Activated CD4-positive, alpha-beta T cell treated with anti-CD3 and anti-CD28 coated beads, Interleukin-2, amount 50 U/mL, for 1 hour (primary cell): ENCODE results near the gene ST6GALNAC4.
A peak's percentile ranks its signal among the peaks of the same experiment; 100 is the strongest.
"Not testable (repeated sequence)": the region's sequence is repeated elsewhere in the genome, so short reads cannot be mapped to it uniquely, and the experiment has no call there.

Experiments
- DNase-seq: peaks from one replicate; pipeline ENCODE4 v3.0.0-alpha.2; 2020

The ST6GALNAC4 gene

DNA sequence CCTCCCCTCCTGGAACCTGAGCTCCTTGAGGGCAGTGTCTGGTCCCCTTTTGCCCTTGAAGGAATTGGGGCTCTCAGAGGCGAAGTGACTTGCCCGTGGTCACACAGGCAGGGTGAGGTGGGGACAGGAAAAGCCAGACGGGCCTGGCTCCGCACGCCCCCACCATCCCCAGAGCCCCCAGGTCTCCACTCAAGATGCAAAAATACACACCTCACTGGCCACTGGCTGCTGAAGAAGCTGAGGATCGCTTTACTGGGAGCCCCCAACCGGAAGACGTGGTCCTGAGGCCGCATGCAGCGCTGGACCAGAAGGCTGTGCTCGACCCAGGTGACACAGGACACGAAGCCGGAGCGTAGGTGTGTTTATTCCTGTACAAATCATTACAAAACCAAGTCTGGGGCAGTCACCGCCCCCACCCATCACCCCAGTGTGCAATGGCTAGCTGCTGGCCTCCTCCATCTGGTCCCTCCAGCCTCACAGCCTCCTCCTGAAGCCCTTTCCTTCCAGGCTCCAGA lies 31.8 kb downstream of the ST6GALNAC4 start:
- no peak for DNase-seq

DNA sequence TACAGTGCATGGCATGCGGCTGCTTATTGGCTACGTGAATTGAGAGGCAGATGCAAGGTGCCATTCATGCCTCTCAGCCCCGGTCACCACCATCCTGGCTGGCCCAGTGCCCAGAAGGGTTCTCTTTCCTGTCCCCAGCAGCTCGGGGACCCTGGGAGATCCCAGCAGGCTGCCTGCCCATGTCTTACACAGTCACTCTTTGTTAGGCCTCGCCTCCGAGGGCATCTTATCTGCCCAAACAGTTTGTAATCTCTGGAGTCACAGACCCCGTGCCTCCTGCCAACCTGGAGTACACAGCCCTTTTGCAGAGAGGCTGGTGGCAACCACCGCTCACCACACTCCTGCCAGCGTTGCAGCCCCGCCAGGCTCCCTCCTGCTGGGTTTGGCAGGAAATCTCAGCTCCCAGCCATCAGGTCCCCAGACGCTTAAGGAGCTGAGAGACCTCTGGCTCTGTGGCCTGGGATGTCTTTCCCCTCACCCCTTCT lies 32.4 kb downstream of the ST6GALNAC4 start:
- no peak for DNase-seq

DNA sequence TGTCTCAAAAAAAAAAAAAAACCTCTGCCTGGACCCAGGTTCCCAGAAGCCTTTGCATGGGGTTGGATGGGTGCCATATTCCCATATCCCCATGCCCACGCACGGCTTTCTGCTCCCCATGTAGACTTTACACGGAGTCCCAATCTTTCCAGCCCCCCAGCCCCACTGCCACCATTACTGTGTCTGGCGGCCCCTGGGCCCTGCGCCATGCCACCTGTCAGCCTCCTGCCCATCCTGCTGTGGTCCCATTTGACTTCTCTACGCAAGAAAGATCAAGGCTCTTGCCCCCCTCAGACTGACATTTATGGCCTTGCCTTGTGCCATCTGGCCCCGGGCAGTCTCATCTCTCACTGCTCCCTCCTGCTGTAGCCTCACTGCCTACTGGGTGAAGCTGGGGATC lies 32.9 kb downstream of the ST6GALNAC4 start:
- DNase-seq = no peak

DNA sequence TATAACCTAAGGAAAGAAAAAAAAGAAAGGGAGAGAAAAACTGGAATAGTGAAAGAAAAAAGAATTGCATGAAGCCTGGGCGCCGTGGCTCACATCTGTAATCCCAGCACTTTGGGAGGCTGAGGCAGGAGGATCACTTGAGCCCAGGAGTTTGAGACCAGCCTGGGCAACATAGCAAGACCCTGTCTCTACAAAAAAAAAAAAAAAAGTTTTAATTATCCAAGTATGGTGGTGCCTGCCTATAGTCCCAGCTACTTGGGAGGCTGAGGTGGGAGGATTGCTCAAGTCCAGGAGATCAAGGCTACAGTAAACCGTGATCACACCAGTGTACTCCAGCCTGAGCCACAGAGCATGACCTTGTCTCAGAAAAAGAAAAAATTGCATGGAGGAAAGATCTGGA lies 35.1 kb downstream of the ST6GALNAC4 start:
- not testable (repeated sequence) for DNase-seq

DNA sequence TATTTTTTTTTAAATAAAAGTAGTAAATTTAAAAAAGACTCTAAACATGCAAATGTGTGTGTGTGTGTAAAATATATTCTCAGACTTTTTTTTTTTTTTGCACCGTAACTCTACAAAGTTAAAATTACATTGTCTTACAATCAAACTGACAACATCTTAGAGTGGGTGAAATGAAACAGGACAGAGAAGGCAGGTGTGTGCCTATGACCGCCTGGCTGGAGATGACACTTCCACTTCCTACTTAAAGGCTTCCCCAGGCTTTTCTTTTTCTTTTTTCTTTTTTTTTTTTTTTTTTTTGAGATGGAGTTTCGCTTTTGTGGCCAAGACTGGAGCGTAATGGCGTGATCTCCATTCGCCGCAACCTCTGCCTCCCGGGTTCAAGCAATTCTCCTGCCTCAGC lies 36.7 kb downstream of the ST6GALNAC4 start:
- DNase-seq = no peak

DNA sequence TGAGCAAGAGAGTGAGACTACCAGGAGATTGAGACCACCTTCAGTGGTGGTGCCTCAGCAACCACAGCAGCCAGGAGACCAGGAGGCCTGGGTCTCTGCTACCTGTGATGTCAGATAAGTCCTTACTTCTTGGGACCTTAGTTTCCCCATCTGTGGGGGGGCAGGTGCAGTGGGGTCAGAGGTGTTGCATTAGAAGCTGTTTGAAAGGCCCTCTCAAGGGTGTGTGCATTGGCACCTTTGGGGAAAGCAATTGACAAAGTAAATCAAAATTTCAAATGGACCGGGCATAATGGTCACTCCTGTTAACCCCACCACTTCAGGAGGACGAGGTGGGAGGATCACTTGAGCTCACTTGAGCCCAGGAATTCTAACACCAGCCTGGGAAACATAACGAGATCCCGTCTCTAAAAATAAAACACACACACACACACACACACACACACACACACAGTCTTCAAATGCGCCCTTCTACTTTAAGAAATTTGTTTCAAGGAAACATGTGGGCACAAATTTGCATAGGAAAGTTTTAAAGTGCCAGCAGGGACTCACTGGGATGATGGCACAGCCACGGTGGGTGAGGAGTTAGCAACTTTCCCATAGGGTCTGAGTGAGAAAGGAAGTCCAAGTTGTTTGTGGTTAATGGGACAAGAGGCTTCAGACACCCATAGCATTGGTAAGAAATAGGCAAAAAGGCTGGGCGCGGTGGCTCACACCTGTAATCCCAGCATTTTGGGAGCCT lies 38.0 kb downstream of the ST6GALNAC4 start:
- no peak for DNase-seq

DNA sequence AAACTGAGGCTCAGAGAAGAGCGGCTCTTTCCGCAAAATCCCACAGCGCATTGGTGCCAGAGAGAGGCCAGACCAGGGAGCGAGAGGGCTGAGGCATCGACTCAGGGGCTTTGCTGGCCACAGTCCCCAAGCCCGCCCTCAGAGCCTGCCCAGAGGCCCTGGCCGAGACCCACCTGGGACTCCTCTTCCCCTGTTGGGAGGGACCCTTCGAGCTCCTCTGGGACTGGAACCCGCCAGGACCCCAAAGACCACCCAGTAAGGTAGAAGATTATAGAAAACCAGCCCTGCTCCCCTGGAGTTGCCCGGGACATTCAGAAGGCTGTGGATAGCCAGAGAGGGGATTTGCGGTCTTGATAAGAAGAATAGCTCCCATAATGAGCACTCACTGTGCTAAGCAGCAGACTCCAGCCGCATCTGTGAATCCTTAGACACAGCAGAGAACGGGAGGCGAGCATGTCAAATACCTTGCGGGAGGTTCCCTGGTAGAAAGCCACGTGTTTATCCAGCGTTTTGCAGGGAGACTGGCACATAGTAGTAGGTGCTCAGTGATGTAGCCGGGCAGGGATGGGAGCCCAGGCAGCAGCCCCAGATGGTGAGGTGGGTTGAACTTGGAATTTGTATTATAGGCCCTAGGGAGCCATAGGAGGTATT lies 38.7 kb downstream of the ST6GALNAC4 start:
- no peak for DNase-seq

DNA sequence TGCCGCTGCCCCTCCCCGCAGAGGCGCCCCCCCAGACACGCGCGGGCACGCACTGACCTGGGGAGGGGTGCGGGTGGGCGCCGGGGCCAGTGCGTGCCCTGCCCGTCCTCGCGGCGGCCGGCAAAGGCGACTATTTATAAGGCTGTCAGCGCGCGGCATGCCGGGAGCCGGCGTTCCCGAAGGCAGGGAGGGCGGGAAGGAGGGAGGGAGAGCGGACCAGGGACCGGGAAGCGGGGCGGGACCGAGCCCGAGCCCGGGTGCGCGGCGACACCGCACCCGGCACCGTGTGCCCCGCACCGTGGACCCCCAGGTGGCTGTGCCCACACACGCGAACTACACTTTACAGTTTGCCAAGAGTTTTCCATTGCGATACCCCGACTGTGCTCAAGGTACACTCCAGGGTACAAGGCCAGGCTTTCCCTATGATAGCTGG lies 39.3 kb downstream of the ST6GALNAC4 start, which contains the start of gene AK1:
AK1 (minus strand) TSS at position 110 of the 433 bp plus-strand sequence. CDS start 3,058 bp downstream, outside the sequence.
- no peak for DNase-seq

DNA sequence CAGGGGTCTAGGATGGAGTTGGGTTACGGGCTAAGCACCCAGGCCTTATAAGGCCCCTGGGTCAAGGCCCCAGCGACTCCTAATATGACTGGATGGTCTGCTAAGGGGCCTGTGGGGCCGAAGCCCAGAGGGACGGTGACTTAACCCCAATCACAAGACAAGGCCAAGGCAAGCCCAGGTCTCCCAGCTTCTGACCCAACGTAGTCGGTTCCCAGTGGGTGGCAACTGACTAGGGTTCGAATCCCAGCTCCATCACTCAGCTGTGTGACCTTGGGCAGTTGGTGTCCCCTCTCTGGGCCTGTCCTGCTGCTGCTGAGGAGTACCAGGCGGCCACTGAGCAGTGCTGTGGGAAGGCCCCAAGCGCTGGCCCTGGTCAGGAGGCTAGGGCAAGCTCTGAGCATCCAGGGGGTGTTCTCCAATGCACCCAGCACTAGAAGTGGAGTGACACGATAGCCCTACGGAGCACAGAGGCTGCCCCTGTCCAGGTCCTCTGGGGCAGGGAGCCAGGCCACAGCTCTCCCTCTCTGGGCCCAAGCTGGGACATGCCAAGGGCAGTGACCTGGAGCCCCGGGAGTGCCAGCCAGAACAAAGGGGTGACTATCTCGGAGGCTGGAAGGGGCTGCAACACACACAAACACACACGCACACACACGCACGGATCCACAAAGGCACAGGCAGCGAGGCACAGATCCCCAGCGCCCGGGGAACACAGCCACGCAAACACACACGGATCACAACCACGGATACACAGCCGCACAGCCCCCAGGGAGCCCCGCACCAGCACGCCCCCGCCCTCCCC lies 39.9 kb downstream of the ST6GALNAC4 start:
- DNase-seq = no peak

DNA sequence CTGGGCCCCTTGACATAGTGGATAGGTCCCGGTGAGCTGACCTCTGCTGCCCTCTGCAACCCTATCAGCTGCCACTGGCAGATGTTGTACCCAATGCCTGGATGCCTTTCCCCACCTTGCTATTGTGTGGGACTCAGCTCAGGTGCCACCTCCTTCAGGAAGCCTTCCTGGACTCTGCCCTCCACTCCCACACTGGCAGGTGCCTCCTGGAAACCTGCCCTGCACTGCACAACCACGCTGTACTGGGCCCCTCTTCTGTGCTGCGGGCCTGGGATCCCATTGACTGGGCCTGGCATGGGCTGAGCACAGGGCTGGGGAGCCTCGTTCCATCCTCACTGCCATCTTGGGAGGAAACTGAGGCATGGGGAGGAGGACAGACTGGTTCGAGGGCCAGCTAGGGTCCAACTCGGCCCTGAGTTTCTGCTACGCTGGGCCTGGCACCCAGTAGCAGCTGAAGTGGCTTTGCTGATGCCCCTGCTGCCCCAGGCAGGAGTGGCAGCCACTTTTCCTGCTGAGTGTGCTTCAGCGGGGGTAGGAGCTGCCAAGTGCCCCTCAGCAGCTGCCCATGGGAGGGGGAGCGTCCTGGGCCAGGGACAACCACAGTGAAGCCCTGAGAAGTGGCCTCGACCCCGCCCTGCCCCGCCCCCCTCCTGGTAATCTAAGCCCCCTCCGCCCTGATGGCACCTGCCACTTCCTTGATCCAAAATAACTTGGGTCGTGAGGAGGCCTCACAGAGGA lies 40.6 kb downstream of the ST6GALNAC4 start:
- DNase-seq = no peak

DNA sequence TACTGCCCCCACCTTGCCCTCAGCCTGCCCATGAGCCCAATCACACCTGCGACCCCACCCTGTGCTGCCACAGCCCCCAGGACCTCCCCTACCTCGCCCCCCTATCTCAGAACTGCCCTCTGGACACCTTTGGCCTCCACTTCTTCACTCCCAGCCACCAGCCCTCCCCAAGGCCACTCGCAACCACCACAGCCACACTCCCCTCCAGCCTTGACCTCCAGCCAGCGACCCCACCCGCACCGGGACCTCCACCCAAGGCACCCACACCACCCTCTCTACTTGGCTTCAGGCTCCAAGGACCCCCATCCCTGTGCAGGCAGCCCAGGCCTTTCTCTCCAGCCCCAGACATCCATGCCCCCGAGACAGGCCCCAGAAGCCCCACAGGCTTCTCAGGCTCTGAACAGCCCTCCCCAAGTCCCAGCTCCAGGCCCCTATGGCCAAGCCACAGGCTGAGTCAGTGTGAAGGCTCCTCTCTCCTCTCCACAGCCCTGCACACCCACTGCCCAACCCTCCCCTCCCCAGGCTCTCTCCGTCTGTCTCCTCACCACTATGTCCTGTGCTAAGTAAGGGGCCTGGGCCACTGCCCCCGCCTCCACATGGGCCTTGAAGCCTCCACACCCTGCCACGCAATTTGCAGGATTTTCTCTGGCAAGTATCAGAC lies 41.4 kb downstream of the ST6GALNAC4 start:
- no peak for DNase-seq

DNA sequence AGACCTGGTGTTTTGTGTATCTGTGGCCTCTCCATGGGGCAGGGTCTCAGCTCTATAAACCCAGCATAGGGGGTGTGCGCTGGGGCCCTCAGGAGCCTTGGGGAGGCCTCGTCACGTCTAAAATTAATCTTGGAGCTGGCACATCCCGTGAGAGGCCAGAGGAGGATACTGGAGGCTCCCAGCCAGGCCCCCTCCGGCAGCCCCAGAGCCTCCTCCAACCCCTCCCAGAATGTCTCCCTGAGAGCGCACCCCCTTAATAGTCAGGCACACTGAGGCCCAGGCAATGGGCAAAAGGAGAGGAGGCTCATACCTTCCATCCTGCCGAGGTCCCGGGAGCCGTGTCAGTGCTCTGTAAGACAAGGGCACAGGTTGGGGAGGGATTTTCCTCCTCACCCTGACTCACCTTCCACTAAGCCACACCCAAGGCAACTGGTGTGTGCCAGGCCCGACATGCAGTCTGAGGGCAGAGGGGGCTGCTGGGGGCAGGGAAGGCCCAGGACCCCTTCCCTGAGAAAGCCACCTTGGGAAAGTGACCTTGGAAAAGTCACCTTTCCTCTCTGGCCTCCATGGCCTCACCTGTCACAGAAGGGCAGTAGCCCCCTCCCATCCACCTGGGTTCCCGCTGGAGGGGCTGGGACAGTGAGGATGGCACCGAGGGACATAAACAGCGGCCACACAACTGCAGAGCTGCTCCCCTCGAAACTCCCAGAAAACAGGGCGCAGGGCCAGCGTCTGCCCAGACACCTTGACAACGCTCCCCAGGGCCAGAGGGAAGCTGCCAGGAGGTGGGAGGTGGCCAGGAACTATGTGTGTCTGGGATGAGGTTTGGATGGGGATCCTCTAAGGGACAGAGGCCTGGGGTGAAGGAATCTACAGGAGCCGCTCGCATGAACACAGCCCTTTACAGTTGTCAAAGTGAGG lies 42.3 kb downstream of the ST6GALNAC4 start:
- DNase-seq = no peak

DNA sequence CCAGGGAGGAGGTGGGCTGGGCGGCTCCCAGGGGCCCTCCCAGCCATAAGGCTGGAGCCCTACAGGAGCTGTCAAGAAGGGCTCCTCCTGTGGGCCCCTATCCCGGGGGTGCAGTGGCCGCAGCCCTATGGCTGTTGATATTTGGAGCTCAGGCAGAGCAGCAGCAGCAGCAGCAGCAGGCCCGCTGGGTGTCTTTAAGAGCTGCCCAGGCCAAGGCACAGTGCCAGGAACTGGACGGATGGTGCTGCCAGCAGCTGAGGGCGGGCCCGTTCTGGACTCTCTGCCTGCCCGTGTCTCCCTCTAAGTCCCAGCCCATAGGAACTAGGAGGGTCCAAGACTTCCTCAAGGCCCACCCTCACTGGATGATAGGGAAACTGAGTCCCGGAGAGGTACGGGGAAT lies 43.0 kb downstream of the ST6GALNAC4 start:
- DNase-seq = no peak

DNA sequence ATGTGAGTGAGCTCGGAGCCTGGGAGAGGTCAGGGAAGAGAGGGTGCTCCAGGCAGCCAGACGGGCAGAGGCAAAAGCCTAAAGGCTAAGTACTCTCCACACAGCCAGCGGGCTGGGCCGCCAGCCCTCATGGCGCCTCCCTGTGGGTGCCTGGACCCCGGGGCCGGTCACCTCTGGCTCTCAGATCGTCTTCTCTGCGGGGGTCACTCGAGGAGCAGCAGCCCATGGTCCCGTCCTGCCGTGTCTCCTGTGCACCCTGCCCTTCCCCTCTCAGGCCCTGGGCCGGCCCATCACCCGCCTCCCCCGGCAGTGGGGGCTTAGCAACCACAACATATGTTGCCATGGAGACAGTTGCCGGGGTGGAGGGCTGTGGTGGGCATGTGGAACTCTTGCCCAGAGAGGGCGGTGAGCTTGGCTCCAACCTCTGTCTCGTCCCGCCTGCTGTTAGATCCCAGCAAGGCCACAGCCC lies 43.6 kb downstream of the ST6GALNAC4 start:
- no peak for DNase-seq

DNA sequence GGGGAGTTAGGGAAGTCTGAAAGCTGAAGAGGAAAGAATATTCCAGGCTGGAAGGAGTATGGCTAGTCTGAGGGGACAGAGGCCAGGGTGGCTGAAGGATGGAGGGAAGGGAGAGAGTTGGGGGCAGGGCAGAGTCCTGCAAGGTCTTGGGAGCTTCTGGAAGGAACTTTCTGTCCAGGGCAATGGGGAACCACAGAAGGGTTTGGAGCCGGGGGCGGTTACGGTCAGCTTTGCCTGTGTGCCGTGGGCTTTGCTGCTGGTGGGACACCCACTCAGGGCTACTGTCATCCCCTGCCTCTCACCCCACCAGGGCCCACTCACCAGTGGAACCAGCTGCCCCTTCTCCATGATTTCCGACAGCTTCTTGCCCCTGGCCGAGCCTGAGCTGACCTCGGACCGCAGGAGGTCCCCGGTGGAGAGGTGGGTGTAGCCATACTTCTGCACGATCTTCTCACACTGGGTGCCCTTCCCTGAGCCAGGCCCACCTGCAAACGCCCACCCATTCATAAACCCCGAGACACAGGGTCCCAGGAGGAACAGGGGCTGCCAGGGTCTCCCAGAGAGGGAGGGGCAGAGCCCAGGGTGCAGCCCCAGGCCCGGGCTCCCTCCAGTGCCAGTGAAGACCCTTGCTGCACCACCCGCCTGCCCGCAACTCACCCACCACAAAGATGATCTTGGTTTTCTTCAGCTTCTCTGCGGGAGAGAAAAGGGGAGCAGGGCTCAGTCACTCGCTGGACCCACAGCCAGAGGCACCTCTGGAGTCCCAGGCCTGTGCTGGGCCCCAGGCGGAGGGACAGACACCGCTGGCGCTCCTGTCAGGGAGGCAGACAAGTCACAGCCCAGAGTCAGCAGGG lies 44.2 kb downstream of the ST6GALNAC4 start:
- no peak for DNase-seq

DNA sequence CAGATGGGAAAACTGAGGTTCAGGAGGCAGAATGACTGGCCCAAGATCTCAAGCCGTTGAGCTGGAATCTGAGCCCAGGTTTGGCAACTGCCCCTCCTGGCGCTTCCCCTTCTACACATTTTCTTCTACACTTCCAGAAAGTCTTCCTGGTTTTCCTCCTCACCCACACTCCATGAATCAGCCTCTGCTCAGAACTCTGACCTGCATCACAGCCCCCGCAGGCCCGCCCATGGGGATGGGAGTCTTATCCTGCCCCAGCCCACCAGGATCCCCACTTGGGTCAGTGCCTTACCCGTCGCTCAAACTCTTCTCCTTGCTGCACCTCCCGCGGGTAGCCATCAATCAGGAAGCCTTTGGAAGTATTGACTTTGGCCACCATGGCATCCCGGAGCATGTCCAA lies 45.3 kb downstream of the ST6GALNAC4 start:
- no peak for DNase-seq

DNA sequence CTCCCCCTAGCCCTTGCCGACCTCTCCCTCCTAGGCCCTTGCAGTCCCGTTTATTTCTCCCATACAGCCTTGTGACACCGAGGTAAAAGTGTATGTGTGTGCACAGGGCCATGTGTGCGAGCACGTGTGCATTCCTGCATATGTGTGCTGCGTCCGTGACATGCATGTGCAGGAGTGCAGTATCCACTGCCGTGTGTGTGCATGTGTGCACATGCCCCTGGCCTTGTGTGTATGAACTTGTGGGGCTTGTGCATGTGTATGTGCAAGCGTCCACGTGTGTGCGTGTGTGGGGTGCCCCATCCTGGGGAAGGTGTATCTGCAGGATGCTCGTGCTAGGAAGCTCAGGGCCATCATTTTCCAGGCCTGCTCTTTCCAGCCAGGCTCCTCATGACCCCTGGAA lies 46.0 kb downstream of the ST6GALNAC4 start:
- DNase-seq = no peak

DNA sequence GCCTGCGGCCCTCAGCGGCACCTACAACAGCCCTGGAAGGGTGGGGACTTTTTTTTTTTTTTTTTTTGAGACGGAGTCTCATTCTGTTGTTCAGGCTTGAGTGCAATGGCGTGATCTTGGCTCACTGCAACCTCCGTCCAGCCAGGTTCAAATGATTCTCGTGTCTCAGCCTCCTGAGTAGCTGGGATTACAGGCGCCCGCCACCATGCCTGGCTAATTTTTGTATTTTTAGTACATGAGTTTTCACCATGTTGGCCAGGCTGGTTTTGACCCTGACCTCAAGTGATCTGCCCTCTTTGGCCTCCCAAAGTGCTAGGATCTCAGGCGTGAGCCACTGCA lies 46.7 kb downstream of the ST6GALNAC4 start:
- DNase-seq = not testable (repeated sequence)

DNA sequence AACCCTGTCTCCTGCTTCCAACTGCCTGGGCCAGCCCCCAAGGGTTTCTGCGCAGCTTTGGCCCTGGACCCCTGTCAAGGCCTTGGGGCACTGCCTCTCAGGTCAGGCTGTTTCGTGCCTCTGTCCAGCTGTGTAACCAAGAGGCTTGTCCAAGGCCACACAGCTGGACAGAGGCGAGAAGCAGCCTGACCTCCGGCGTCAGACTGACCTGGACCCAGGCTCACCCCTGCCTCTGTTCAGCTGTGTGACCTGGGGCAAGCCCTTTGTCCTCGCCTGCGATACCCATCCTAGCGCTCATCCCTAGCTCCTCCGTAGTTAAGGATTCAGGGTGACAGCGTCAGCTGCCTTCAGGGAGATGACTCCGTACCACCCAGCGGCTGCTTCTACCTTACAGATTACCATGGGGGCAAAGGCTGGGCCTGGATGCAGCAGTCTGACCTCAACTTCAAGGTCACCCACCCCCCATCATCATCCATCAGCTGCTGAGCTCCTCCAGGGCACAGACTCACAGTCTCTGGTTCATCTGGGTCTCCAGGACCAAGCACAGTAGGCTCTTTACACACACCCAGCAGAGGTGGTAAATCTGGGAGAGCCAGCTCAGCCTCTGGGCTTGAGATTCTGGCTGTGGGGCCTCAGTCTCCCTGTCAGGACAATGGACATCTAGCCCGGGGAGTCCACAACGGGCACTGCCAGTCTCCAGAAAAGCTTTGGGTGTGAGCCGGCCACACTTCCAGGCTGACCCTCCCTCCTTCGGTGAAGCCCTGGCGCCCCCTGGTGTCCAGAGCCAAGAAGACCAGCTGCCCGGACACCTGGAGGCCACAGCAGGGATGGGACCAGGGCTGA lies 47.3 kb downstream of the ST6GALNAC4 start:
- peak; percentile 73 for DNase-seq
